ENCODE measurements around the gene VDR.

Gene VDR

GRCh38 chr12:47793015-47793681 is 111.6 kb downstream of the VDR start:
- Histone ChIP-seq H3K36me3 (replicated peaks; ENCODE audit: insufficient read depth, low read length) (no peaks in the 10 kb centered on the region), H3K79me2 (ENCODE audit: low read length) (peaks cover 14% of the 10 kb centered on the region; the same call in 1 of the 2 replicates), H3K4me2 (ENCODE audit: low read depth, low read length) (no peak overlapping the region), H3F3A (ENCODE audit: insufficient read depth, low read length) (no peaks in the 10 kb centered on the region), H3K27ac (ENCODE audit: low read length) (no peak overlapping the region), H4K20me1 (ENCODE audit: insufficient read depth, low read length) (no peaks in the 10 kb centered on the region), H3K9ac (ENCODE audit: low read length) (no peak overlapping the region), H2AFZ (ENCODE audit: low read length) (no peak overlapping the region), H3K9me2 (replicated peaks; ENCODE audit: insufficient read depth, low read length) (no peaks in the 10 kb centered on the region), H3K9me3 (replicated peaks; ENCODE audit: insufficient read depth, low read length) (no peaks in the 10 kb centered on the region), H3K4me3 (ENCODE audit: low read length) (no peak overlapping the region), H3K4me1 (ENCODE audit: low read length) (no peaks in the 10 kb centered on the region), H3K27me3 (replicated peaks; ENCODE audit: insufficient read depth, low read length) (no peaks in the 10 kb centered on the region)
- TF ChIP-seq CTCF (IDR thresholded peaks at IDR 0.05; ENCODE audit: low read length) (no peak), EZH2 (optimal IDR thresholded peaks at IDR 0.05; ENCODE audit: low read depth, low read length) (no peak), EZH2phosphoT487 (IDR thresholded peaks at IDR 0.05; ENCODE audit: low read length) (no peak)
- DNase-seq = no peak

DNA sequence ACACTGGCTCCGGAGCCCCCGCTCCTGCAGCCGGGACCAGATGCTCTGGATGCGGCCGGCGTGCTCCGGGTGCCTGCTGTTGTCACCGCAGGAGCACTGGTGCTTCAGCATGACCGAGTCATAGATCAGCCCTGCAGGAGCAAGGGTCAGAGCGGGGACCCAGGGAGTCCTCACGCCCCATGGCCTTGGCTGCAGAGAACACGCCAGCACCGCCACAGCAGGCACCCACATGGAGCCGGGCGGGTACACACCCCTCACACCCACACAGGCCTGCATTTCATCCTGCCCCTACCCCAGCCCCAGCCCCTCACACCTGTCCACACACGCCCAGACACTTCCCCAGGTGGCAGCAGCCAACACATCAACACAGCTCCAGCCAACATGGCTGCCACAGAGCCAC is 112.9 kb downstream of the VDR start:
- Histone ChIP-seq H3K4me2 (ENCODE audit: low read depth, low read length) (no peak overlapping the region), H3K4me3 (ENCODE audit: low read length) (no peak overlapping the region), H3K9me3 (replicated peaks; ENCODE audit: insufficient read depth, low read length) (no peaks in the 10 kb centered on the region), H3K9me2 (replicated peaks; ENCODE audit: insufficient read depth, low read length) (no peaks in the 10 kb centered on the region), H3F3A (ENCODE audit: insufficient read depth, low read length) (no peaks in the 10 kb centered on the region), H3K9ac (ENCODE audit: low read length) (no peak overlapping the region), H3K27ac (ENCODE audit: low read length) (no peak overlapping the region), H3K27me3 (replicated peaks; ENCODE audit: insufficient read depth, low read length) (no peaks in the 10 kb centered on the region), H3K4me1 (ENCODE audit: low read length) (no peaks in the 10 kb centered on the region), H2AFZ (ENCODE audit: low read length) (no peak overlapping the region), H3K36me3 (replicated peaks; ENCODE audit: insufficient read depth, low read length) (no peaks in the 10 kb centered on the region), H3K79me2 (ENCODE audit: low read length) (peaks cover 14% of the 10 kb centered on the region; the same call in 1 of the 2 replicates), H4K20me1 (ENCODE audit: insufficient read depth, low read length) (no peaks in the 10 kb centered on the region)
- no peak for DNase-seq
- TF ChIP-seq EZH2phosphoT487 (IDR thresholded peaks at IDR 0.05; ENCODE audit: low read length) (no peak), CTCF (IDR thresholded peaks at IDR 0.05; ENCODE audit: low read length) (no peak), EZH2 (optimal IDR thresholded peaks at IDR 0.05; ENCODE audit: low read depth, low read length) (no peak)
